Measurements from ENCODE around the gene STK11. TPM values are rescaled to one million over a fixed set of nuclear protein-coding genes. Genes with fewer than 3 reads are reported as not detected.

Gene STK11
- total RNA-seq, 4 donors from 2014 or later: 91.5 to 194 (median 149) TPM

GRCh38 chr19:1157931-1158884, 47.4 kb upstream of the STK11 start:
- intact Hi-C loops (cut with DNase I; ENCODE audit: low total_unique reads): loop anchor here (5.0 kb wide), 1 partner anchor 56 kb away; the partner anchor contains the start of gene GPX4
- ATAC-seq (no peak), DNase-seq (no peak)
- no peaks in the 10 kb centered on the region for H3K9me3 ChIP-seq
- no peak for TF ChIP-seq CTCF (IDR thresholded peaks at IDR 0.05 in 4 of 5, conservative IDR thresholded peaks at IDR 0.05 in 1 of 5)
- TF ChIP-seq POLR2A (IDR thresholded peaks at IDR 0.05): no peak
- H3K27ac ChIP-seq: no peak overlapping the region
- in situ Hi-C loops (cut with MboI; ENCODE audit: low sequenced_read_pairs in 4 of 4): no loop called here
- peaks cover 27 to 35% of the 10 kb centered on the region in 2 donors for H3K4me1 ChIP-seq
- H3K27me3 ChIP-seq: no peaks in the 10 kb centered on the region
- no peak overlapping the region for H3K4me3 ChIP-seq
- H3K36me3 ChIP-seq: no peaks in the 10 kb centered on the region

DNA sequence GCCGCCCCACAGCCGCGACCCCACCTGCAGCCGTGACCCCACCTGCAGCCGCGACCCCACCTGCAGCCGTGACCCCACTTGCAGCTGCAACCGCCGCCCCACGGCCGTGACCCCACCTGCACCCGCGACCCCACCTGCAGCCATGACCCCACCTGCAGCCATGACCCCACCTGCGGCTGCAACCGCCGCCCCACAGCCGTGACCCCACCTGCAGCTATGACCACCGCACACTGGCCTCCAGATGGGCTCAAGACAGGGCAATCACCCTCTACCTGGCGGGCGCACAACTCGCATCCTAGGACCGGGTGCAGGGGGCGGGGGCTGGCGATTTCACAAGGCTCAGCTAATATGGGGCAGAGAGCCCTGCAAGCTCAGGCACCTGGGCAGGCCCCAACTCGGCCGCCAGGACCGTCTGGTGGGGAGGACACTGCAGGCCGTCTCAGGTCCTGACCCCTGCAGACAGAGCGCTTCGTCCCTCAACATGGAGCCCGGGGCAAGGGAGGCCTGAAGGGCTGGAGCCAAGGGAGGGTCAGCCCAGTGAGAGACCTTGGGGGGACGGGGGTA, 46.6 kb upstream of the STK11 start:
- intact Hi-C loops (cut with DNase I; ENCODE audit: low total_unique reads) (loop anchor here (5.0 kb wide), 1 partner anchor 57 kb away; the partner anchor contains the start of gene GPX4), in situ Hi-C loops (cut with MboI; ENCODE audit: low sequenced_read_pairs in 4 of 4) (no loop called here)
- Histone ChIP-seq H3K27ac (no peak overlapping the region), H3K9me3 (no peaks in the 10 kb centered on the region), H3K27me3 (no peaks in the 10 kb centered on the region), H3K4me1 (peaks cover 31 to 35% of the 10 kb centered on the region in 2 donors), H3K36me3 (no peaks in the 10 kb centered on the region), H3K4me3 (no peak overlapping the region)
- no peak for DNase-seq
- no peak for ATAC-seq
- TF ChIP-seq CTCF (IDR thresholded peaks at IDR 0.05 in 4 of 5, conservative IDR thresholded peaks at IDR 0.05 in 1 of 5) (no peak), POLR2A (IDR thresholded peaks at IDR 0.05) (no peak)

DNA sequence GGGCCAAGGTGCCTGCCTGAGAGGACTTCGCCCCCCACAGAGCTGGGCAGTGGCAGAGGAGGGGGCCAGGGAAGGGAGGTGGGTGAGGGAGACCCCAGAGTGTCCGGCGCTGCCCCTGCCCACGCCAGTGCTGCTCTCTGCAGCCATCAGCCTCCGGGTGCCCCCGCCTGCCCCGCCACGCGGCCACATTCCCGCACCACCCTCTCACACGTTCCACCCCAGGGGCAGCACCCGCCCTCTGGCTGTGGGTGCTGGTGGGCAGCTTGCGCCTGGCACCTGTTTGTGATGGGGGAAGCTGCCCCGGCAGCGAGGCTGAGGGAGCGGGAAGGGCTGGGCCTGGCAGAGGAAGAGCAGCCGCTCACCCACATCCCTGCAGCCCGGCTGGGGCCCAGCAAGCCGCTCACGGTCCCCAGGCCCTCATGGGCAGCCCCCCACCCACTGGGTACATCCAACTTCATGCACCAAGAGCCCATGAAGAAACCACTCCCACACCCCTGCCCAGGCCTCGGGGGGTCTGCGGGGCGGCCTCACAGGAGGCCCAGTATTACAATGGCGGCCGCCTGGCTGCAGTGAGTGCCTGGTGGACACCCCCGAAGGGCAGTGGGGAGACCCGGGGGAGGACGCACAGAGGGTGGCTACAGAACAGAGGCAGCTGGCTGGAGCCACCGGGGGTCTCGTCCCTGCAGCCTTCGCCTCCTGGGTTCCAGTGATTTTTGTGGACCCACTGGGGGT, 45.5 kb upstream of the STK11 start:
- intact Hi-C loops (cut with DNase I; ENCODE audit: low total_unique reads): loop anchor here (5.0 kb wide), 1 partner anchor 58 kb away; the partner anchor contains the start of gene GPX4
- H3K9me3 ChIP-seq: no peaks in the 10 kb centered on the region
- peak overlapping the region in 2 of 4 donors; percentile 69 to 86 for H3K27ac ChIP-seq
- no peak for DNase-seq
- peaks cover 23 to 26% of the 10 kb centered on the region in 2 donors for H3K4me1 ChIP-seq
- no peaks in the 10 kb centered on the region for H3K36me3 ChIP-seq
- TF ChIP-seq POLR2A (IDR thresholded peaks at IDR 0.05): no peak
- no peak for TF ChIP-seq CTCF (IDR thresholded peaks at IDR 0.05 in 4 of 5, conservative IDR thresholded peaks at IDR 0.05 in 1 of 5)
- no peak overlapping the region for H3K4me3 ChIP-seq
- in situ Hi-C loops (cut with MboI; ENCODE audit: low sequenced_read_pairs in 4 of 4): no loop called here
- no peaks in the 10 kb centered on the region for H3K27me3 ChIP-seq
- no peak for ATAC-seq

DNA sequence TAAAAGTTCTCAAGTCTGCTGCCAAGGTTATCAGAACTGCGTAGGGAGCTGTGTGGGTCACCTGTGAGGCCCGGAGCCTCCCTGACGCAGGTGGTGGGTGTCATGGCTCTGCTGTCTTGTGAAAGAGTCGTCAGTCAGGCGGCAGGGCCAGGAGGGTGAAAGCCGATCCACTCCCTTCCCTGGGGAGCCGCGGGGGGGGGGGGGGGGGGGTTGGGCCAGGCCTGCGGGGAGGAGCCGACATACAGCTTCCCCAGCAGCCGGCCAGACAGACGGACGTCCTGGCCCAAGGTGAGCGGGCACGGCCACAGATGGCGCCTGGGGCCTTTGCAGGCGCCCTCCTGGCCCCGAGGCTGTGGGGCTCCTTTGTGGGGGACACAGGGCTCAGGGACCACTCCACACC, 43.9 kb upstream of the STK11 start:
- peak; percentile 91 to 93 for ATAC-seq
- Histone ChIP-seq H3K4me1 (peaks cover 9 to 14% of the 10 kb centered on the region in 2 donors), H3K4me3 (peak overlapping the region in 2 of 4 donors; percentile 10 to 33), H3K27ac (peak overlapping the region; percentile 80 to 86 (median 82)), H3K9me3 (no peaks in the 10 kb centered on the region), H3K36me3 (no peaks in the 10 kb centered on the region), H3K27me3 (no peaks in the 10 kb centered on the region)
- intact Hi-C loops (cut with DNase I; ENCODE audit: low total_unique reads) (no loop called here), in situ Hi-C loops (cut with MboI; ENCODE audit: low sequenced_read_pairs in 4 of 4) (no loop called here)
- TF ChIP-seq CTCF (IDR thresholded peaks at IDR 0.05 in 4 of 5, conservative IDR thresholded peaks at IDR 0.05 in 1 of 5): no peak
- peak; percentile 59 to 78 for TF ChIP-seq POLR2A (IDR thresholded peaks at IDR 0.05)
- DNase-seq: peak; percentile 88 to 96

All from gastrocnemius medialis (tissue), 4 donors.